Left kidney (tissue), 1 donor: Measurements from ENCODE around the gene SLC28A1. TPM values are rescaled to one million over a fixed set of nuclear protein-coding genes. Genes with fewer than 3 reads are reported as not detected.

Experiments
- polyA plus RNA-seq: library from polyadenylated mRNA; unstranded; fragments of 120-200 nt; gene quantifications from one replicate; pipeline ENCODE4 v1.2.1, GENCODE V29; 2013; ENCODE audit not compliant: insufficient read length

Gene SLC28A1
- polyA plus RNA-seq, 1 donor: 7.5 TPM

Other genes with a start within 250 kb of the SLC28A1 start
- 55.3 TPM for gene WDR73, start 230.4 kb upstream of the SLC28A1 start, polyA plus RNA-seq
- 4.2 TPM for gene NMB, start 226.5 kb upstream of the SLC28A1 start, polyA plus RNA-seq
- 272 TPM for gene SEC11A, start 168.5 kb upstream of the SLC28A1 start, polyA plus RNA-seq
- gene ZNF592, start 136.1 kb upstream of the SLC28A1 start, polyA plus RNA-seq: 32.2 TPM
- 20.7 TPM for gene ALPK3, start 67.3 kb upstream of the SLC28A1 start, polyA plus RNA-seq
- 79.7 TPM for gene PDE8A, start 97.2 kb downstream of the SLC28A1 start, polyA plus RNA-seq